ENCODE measurements around the gene CYGB. TPM values are rescaled to one million over a fixed set of nuclear protein-coding genes. Genes with fewer than 3 reads are reported as not detected.

The CYGB gene
- total and polyA plus RNA-seq, 2 of the 13 experiments (the other 11 are each of a cell fraction or from before 2014, with no cell fraction given): 18.9 to 27.1 TPM

- TF ChIP-seq ZBTB33 (CRISPR knock-in tag; IDR thresholded peaks at IDR 0.05): peak; percentile 48
- TF ChIP-seq SAFB2 (CRISPR knock-in tag; IDR thresholded peaks at IDR 0.05; ENCODE audit: borderline replicate concordance, low read depth): 0 out of 2 replicates have a peak, but pooled peaks have one; percentile 19
- no peak for TF ChIP-seq TERF1 (CRISPR knock-in tag; IDR thresholded peaks at IDR 0.05)
- TF ChIP-seq KDM6A (CRISPR knock-in tag; IDR thresholded peaks at IDR 0.05; ENCODE audit: low read depth): no peak
- TF ChIP-seq KLF15 (CRISPR knock-in tag; IDR thresholded peaks at IDR 0.05; ENCODE audit: borderline replicate concordance): no peak
- TF ChIP-seq EP300 (IDR thresholded peaks at IDR 0.05; ENCODE audit: low read depth in 2 of 2, low read length in 2 of 2): 0 out of 4 replicates have a peak, but pooled peaks of 1 of the 2 experiments have one; percentile 29
- no peak for TF ChIP-seq EP300 (CRISPR knock-in tag; IDR thresholded peaks at IDR 0.05; ENCODE audit: borderline replicate concordance)
- 0 out of 2 replicates have a peak, but pooled peaks have one; percentile 74 for TF ChIP-seq FOXO4 (CRISPR knock-in tag; conservative IDR thresholded peaks at IDR 0.05)
- TF ChIP-seq ADNP (CRISPR knock-in tag; IDR thresholded peaks at IDR 0.05): peak; percentile 74
- peak; percentile 82 for TF ChIP-seq ZNF362 (CRISPR knock-in tag; IDR thresholded peaks at IDR 0.05; ENCODE audit: borderline replicate concordance)
- no peak for TF ChIP-seq MAZ (IDR thresholded peaks at IDR 0.05; ENCODE audit: borderline replicate concordance, low read depth, low read length)
- TF ChIP-seq MAZ (CRISPR knock-in tag; IDR thresholded peaks at IDR 0.05; ENCODE audit: low read depth): 0 out of 2 replicates have a peak, but pooled peaks have one; percentile 25
- TF ChIP-seq NCOR1 (IDR thresholded peaks at IDR 0.05; ENCODE audit: borderline replicate concordance, low read length): 0 out of 2 replicates have a peak, but pooled peaks have one; percentile 23
- TF ChIP-seq ZNF142 (CRISPR knock-in tag; IDR thresholded peaks at IDR 0.05): peak; percentile 62; the same call in 1 of the 2 replicates
- TF ChIP-seq ZFP36 (IDR thresholded peaks at IDR 0.05; ENCODE audit: borderline replicate concordance, low read depth, low read length, partially characterized antibody): peak; percentile 36
- peak; percentile 80 for TF ChIP-seq NR2F6 (IDR thresholded peaks at IDR 0.05)
- no peak for TF ChIP-seq NR2F6 (CRISPR knock-in tag; IDR thresholded peaks at IDR 0.05)
- peak; percentile 89 for TF ChIP-seq ZMYM3 (CRISPR knock-in tag; IDR thresholded peaks at IDR 0.05)
These were observed 5.3 kb downstream of the CYGB start (continued) for GRCh38 chr17:76532072-76532651.
